ENCODE results near the gene TRIM39.

Gene TRIM39

GRCh38 chr6:30378290-30378937 lies 51.7 kb downstream of the TRIM39 start:
- no peak for TF ChIP-seq GATA2 (IDR thresholded peaks at IDR 0.05; ENCODE audit: low read depth, low read length)
- no peak for TF ChIP-seq GATA3 (IDR thresholded peaks at IDR 0.05; ENCODE audit: low read depth, low read length)

GRCh38 chr6:30380464-30380863 lies 53.7 kb downstream of the TRIM39 start:
- TF ChIP-seq GATA3 (IDR thresholded peaks at IDR 0.05; ENCODE audit: low read depth, low read length) (no peak), GATA2 (IDR thresholded peaks at IDR 0.05; ENCODE audit: low read depth, low read length) (no peak)

GRCh38 chr6:30386166-30386565 lies 59.4 kb downstream of the TRIM39 start:
- TF ChIP-seq GATA3 (IDR thresholded peaks at IDR 0.05; ENCODE audit: low read depth, low read length) = no peak

GRCh38 chr6:30391240-30391639 lies 64.5 kb downstream of the TRIM39 start:
- no peak for TF ChIP-seq GATA2 (IDR thresholded peaks at IDR 0.05; ENCODE audit: low read depth, low read length)
- TF ChIP-seq GATA3 (IDR thresholded peaks at IDR 0.05; ENCODE audit: low read depth, low read length) = no peak

Measured in SH-SY5Y (cell line).